Effector memory CD8-positive, alpha-beta T cell (primary cell): ENCODE measurements around the gene FEZ2.
A peak's percentile ranks its signal among the peaks of the same experiment; 100 is the strongest.

ENCODE experiments used
- ATAC-seq: fragments of 150-1000 bp; cut with Tn5 transposase; replicated peaks from 2 replicates; pipeline ENCODE4 v1.10.0; 2021; ENCODE audit warnings: mild to moderate bottlenecking, moderate library complexity
- DNase-seq, 3 experiments: peaks; one replicate each; pipeline ENCODE4 v3.0.0; 2021
- H3K27ac Mint-ChIP-seq, 2 donors: one replicate each; pipeline ENCODE4 v1.8.0; 2022; ENCODE audit warnings: mild to moderate bottlenecking in 2 of 2, mixed read lengths in 2 of 2, moderate library complexity in 2 of 2
- H3K27me3 Mint-ChIP-seq, 2 donors: one replicate each; pipeline ENCODE4 v1.8.0; 2022; ENCODE audit warnings: mixed read lengths in 2 of 2
- H3K36me3 Mint-ChIP-seq: one replicate; pipeline ENCODE4 v1.8.0; 2022; ENCODE audit warnings: mild to moderate bottlenecking, moderate library complexity, mixed read lengths; ENCODE audit not compliant: insufficient read depth
- H3K4me1 Mint-ChIP-seq, 2 donors: one replicate each; pipeline ENCODE4 v1.8.0; 2022; ENCODE audit warnings: low read depth in 2 of 2, mixed read lengths in 2 of 2
- H3K4me3 Mint-ChIP-seq, 2 donors: one replicate each; pipeline ENCODE4 v1.8.0; 2022; ENCODE audit warnings: mild to moderate bottlenecking in 2 of 2, mixed read lengths in 2 of 2, moderate library complexity in 2 of 2
- H3K9me3 Mint-ChIP-seq, 2 donors: one replicate each; pipeline ENCODE4 v1.8.0; 2022; ENCODE audit warnings: mixed read lengths in 2 of 2

FEZ2 gene

GRCh38 chr2:36582538-36582937 lies 15.4 kb downstream of the FEZ2 start:
- H3K4me3 Mint-ChIP-seq: no peak overlapping the region
- H3K9me3 Mint-ChIP-seq: no peaks in the 10 kb centered on the region
- H3K27ac Mint-ChIP-seq: no peak overlapping the region
- peaks cover 45% of the 10 kb centered on the region for H3K36me3 Mint-ChIP-seq
- ATAC-seq: no peak
- no peak for DNase-seq
- no peaks in the 10 kb centered on the region for H3K27me3 Mint-ChIP-seq
- peaks cover 4% of the 10 kb centered on the region in 2 donors for H3K4me1 Mint-ChIP-seq

GRCh38 chr2:36579297-36579664 lies 18.7 kb downstream of the FEZ2 start:
- ATAC-seq (no peak), DNase-seq (no peak)
- peak overlapping the region in 1 of 2 donors; percentile 35 for H3K27ac Mint-ChIP-seq
- H3K27me3 Mint-ChIP-seq: no peaks in the 10 kb centered on the region
- peaks cover 65% of the 10 kb centered on the region for H3K36me3 Mint-ChIP-seq
- H3K4me1 Mint-ChIP-seq: peaks cover 3 to 5% of the 10 kb centered on the region in 2 donors
- no peaks in the 10 kb centered on the region for H3K9me3 Mint-ChIP-seq
- H3K4me3 Mint-ChIP-seq: no peak overlapping the region

- Mint-ChIP-seq H3K27ac (peak overlapping the region in 1 of 2 donors; percentile 35), H3K9me3 (no peaks in the 10 kb centered on the region), H3K4me1 (peaks cover 0 to 5% of the 10 kb centered on the region in 2 donors), H3K4me3 (no peak overlapping the region), H3K27me3 (no peaks in the 10 kb centered on the region), H3K36me3 (peaks cover 63% of the 10 kb centered on the region)
- DNase-seq (no peak), ATAC-seq (no peak)
These were observed 19.3 kb downstream of the FEZ2 start for GRCh38 chr2:36578343-36579296.

GRCh38 chr2:36577884-36578283 lies 20.1 kb downstream of the FEZ2 start:
- Mint-ChIP-seq H3K27ac (no peak overlapping the region), H3K36me3 (peaks cover 68% of the 10 kb centered on the region), H3K4me1 (peaks cover 0 to 9% of the 10 kb centered on the region in 2 donors), H3K4me3 (no peak overlapping the region), H3K27me3 (no peaks in the 10 kb centered on the region), H3K9me3 (no peaks in the 10 kb centered on the region)
- DNase-seq (no peak), ATAC-seq (no peak)

GRCh38 chr2:36574560-36574959 lies 23.4 kb downstream of the FEZ2 start:
- no peaks in the 10 kb centered on the region for H3K27me3 Mint-ChIP-seq

GRCh38 chr2:36573165-36573564 lies 24.8 kb downstream of the FEZ2 start:
- Mint-ChIP-seq H3K27ac (peak overlapping the region in 1 of 2 donors; percentile 82), H3K9me3 (no peaks in the 10 kb centered on the region), H3K4me1 (peaks cover 2 to 18% of the 10 kb centered on the region in 2 donors), H3K4me3 (no peak overlapping the region), H3K36me3 (peaks cover 44% of the 10 kb centered on the region), H3K27me3 (no peaks in the 10 kb centered on the region)
- ATAC-seq (no peak), DNase-seq (no peak)

More at GRCh38 chr2:36574560-36574959, 23.4 kb downstream of the FEZ2 start:
- H3K4me3 Mint-ChIP-seq: no peak overlapping the region
- H3K27ac Mint-ChIP-seq: no peak overlapping the region
- peaks cover 58% of the 10 kb centered on the region for H3K36me3 Mint-ChIP-seq
- ATAC-seq (no peak), DNase-seq (no peak)
- H3K9me3 Mint-ChIP-seq: no peaks in the 10 kb centered on the region
- peaks cover 2 to 11% of the 10 kb centered on the region in 2 donors for H3K4me1 Mint-ChIP-seq

GRCh38 chr2:36572719-36573059 lies 25.3 kb downstream of the FEZ2 start:
- Mint-ChIP-seq H3K4me3 (no peak overlapping the region), H3K9me3 (no peaks in the 10 kb centered on the region), H3K27ac (peak overlapping the region in 1 of 2 donors; percentile 82), H3K27me3 (no peaks in the 10 kb centered on the region), H3K4me1 (peaks cover 2 to 18% of the 10 kb centered on the region in 2 donors), H3K36me3 (peaks cover 42% of the 10 kb centered on the region)
- DNase-seq (no peak), ATAC-seq (no peak)

GRCh38 chr2:36572054-36572718 lies 25.8 kb downstream of the FEZ2 start:
- Mint-ChIP-seq H3K4me3 (no peak overlapping the region), H3K36me3 (peaks cover 42% of the 10 kb centered on the region), H3K27me3 (no peaks in the 10 kb centered on the region), H3K9me3 (no peaks in the 10 kb centered on the region), H3K4me1 (peaks cover 2 to 19% of the 10 kb centered on the region in 2 donors), H3K27ac (no peak overlapping the region)
- DNase-seq (no peak), ATAC-seq (no peak)

GRCh38 chr2:36570416-36570815 lies 27.6 kb downstream of the FEZ2 start:
- peaks cover 35% of the 10 kb centered on the region for H3K36me3 Mint-ChIP-seq

GRCh38 chr2:36569267-36569856 lies 28.6 kb downstream of the FEZ2 start:
- no peaks in the 10 kb centered on the region for H3K27me3 Mint-ChIP-seq
- no peak overlapping the region for H3K4me3 Mint-ChIP-seq
- peak overlapping the region in 1 of 2 donors; percentile 76 for H3K27ac Mint-ChIP-seq
- peaks cover 4 to 20% of the 10 kb centered on the region in 2 donors for H3K4me1 Mint-ChIP-seq
- DNase-seq (no peak), ATAC-seq (no peak)
- no peaks in the 10 kb centered on the region for H3K9me3 Mint-ChIP-seq
- peaks cover 37% of the 10 kb centered on the region for H3K36me3 Mint-ChIP-seq

More at GRCh38 chr2:36570416-36570815, 27.6 kb downstream of the FEZ2 start:
- ATAC-seq (no peak), DNase-seq (no peak)
- H3K27me3 Mint-ChIP-seq: no peaks in the 10 kb centered on the region
- no peaks in the 10 kb centered on the region for H3K9me3 Mint-ChIP-seq
- no peak overlapping the region for H3K27ac Mint-ChIP-seq
- H3K4me1 Mint-ChIP-seq: peaks cover 3 to 23% of the 10 kb centered on the region in 2 donors
- no peak overlapping the region for H3K4me3 Mint-ChIP-seq

GRCh38 chr2:36568516-36569246 lies 29.3 kb downstream of the FEZ2 start:
- DNase-seq: no peak
- Mint-ChIP-seq H3K36me3 (peaks cover 38% of the 10 kb centered on the region), H3K9me3 (no peaks in the 10 kb centered on the region), H3K27me3 (no peaks in the 10 kb centered on the region), H3K4me1 (peaks cover 6 to 27% of the 10 kb centered on the region in 2 donors), H3K4me3 (no peak overlapping the region), H3K27ac (no peak overlapping the region)
- no peak for ATAC-seq

GRCh38 chr2:36567711-36568408 lies 30.1 kb downstream of the FEZ2 start:
- ATAC-seq (no peak), DNase-seq (no peak)
- peak overlapping the region in 1 of 2 donors; percentile 81 for H3K27ac Mint-ChIP-seq
- no peak overlapping the region for H3K4me3 Mint-ChIP-seq
- peaks cover 8 to 26% of the 10 kb centered on the region in 2 donors for H3K4me1 Mint-ChIP-seq
- H3K27me3 Mint-ChIP-seq: no peaks in the 10 kb centered on the region
- H3K9me3 Mint-ChIP-seq: no peaks in the 10 kb centered on the region
- peaks cover 34% of the 10 kb centered on the region for H3K36me3 Mint-ChIP-seq
